Left lobe of liver (tissue), 2 donors: ENCODE data around the gene NUB1. TPM values are rescaled to one million over a fixed set of nuclear protein-coding genes. Genes with fewer than 3 reads are reported as not detected.

ENCODE experiments used
- ATAC-seq: fragments of 200-7000 bp; cut with Tn5 transposase; one replicate; pipeline ENCODE4 v1.9.1; 2020; ENCODE audit warnings: mild to moderate bottlenecking, moderate library complexity
- DNase-seq: peaks from one replicate; pipeline ENCODE4 v3.0.0-alpha.2; 2020; ENCODE audit warnings: low spot score
- total RNA-seq: library from RNA; stranded (reverse); gene quantifications from one replicate; pipeline ENCODE4 v1.2.1, GENCODE V29; 2021
- donor health status: DM: no; HTN: no; CAD: no; lungs with moderate emphysema.
- donor health status: DM: no; HTN: yes; CAD: no.

The NUB1 gene
- total RNA-seq, 1 donor from 2014 or later: 19.0 TPM

DNA sequence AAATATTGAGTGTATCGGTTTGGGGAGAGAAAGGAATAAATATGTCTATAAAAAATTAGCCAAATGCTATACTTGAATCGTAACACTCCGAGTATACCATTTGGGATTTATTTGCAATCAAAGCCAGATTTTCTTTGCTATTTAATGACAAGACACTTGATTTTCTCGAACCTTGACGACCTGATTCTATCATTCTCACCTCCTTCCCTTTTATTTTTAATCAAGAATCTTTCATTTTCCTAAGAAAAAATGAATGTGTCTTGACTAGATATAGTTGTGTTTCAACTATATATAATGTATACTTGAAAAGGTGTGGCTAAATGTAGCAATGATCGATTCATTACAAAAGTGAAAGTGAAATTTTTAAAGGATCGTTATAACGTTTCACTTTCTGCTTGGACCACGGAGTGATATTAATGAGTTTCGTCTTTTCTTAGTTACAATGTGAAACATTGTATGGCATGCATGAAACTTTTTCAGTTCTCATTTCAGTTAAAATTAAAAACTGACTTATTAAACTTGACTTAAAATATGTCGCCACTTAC lies 562 bp downstream of the NUB1 start:
- ATAC-seq (no peak), DNase-seq (no peak)

DNA sequence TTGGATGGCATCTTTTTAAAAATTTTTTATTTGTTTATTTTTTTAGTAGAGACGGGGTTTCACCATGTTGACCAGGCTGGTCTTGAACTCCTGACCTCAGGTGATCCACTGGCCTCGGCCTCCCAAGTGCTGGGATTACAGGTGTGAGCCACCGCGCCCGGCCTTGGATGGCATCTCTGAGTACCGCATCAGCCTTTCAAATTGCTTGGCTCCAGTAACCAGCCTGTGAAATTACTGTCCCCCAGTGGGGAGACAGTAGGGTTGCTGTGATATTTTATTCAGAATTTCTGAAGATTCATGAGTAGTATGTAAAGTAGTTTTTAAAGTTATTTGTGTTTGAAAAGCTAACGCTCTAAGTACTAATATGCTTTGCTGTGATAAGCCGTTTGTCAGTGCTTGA lies 1.2 kb downstream of the NUB1 start:
- DNase-seq (no peak), ATAC-seq (no peak)

DNA sequence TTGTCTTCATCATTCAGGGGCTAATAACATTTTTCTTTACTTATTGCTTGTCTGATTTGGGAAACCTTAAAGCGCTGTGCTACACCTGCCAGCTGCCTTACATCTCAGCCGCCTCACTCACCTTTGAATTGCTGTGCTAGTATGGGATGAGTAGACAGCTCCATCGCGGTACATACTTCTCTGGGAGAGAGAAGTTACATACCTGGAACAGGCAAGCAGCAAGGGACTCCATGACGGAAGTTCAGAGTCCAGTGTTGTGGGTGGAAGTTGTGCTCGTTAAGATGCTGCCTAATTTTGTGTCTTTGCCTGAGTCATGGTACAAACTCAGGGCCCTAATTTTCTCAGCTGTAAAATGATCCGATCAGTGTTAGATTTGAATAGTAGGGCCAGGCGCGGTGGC lies 1.9 kb downstream of the NUB1 start:
- ATAC-seq (no peak), DNase-seq (no peak)

DNA sequence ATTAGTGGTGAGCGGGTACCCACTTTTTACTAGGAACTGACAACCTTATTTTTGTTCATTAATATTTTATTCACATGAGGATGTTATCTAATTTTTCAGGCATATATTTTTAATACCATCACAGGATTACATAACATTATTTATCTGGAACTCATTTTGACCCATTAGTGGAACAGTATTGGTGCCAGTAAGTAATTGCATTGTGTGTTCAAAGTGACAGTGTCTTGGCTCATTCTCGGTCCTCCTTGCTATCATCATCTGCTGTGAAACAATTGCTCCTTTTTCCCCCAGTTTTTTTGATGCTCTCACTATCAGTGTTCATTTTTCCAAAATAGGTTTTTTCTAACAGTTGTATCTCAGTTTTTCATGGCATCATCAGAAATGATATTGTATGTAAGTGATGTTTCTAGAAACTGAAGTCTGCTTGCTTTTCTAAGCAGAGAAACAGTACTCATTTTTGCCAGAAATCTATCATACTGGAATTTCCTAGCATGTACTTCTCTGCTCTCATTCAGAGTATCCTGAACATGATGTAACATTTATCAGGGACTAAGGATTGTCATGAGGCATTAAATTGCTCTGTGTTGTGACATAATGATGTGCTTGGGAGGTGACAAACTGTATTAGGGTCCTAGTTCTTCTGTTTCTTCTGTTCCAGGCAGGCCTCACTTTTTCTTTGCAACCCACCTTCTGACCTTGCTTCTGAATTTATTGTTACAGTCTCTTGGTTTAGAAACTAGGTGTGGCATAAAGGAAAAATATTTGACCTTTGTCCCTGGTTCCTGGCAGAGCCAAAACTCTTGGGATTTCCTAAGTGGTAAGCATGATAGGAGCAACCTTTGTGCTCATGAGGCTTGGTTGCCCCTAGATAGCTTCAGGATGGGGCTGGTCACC lies 4.2 kb downstream of the NUB1 start:
- DNase-seq: no peak
- ATAC-seq: no peak

DNA sequence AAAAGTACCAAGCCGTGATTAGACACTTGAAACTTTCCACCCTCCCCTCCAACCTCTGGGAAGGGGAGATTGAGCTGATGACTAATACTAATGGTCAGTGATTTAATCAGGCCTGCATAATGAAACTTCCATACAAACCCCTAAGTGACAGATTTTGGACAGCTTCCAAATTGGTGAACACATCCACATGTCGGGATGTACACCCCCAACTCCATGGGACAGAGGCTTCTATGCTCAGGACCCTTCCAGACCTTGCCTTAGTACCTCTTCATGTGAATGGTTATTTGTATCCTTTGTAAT lies 4.8 kb downstream of the NUB1 start:
- ATAC-seq (no peak), DNase-seq (no peak)

DNA sequence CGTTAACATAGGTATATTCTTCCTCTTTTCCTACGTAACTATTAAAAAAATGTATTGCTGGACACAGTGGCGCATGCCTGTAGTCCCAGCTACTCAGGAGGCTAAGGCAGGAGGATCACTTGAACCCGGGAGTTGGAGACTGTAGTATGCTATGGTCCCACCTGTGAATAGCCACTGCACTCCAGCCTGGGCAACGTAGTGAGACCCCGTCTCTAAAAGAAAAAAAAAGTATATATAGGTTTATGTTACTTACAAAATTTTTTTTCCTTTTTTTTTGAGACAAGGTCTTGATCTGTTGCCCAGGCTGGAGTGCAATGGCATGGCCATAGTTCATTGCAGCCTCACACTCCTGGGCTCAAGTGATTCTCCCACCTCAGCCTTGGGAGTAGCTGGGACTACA lies 5.6 kb downstream of the NUB1 start:
- DNase-seq (no peak), ATAC-seq (no peak)

DNA sequence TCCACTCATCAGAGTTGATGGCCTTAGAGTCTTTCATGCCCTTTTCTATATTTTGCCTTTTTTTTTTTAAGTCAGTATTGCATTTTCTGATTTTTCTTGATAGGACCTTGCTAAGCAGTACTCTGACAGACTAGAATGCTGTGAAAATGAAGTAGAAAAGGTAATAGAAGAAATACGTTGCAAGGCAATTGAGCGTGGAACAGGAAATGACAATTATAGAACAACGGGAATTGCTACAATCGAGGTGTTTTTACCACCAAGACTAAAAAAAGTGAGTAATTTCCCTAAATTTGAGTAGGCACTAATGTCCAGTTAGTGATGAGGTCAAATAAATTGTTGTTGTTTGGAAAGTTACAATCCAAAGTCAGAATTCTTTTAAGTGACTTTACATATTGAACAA lies 7.4 kb downstream of the NUB1 start:
- ATAC-seq (no peak), DNase-seq (no peak)

DNA sequence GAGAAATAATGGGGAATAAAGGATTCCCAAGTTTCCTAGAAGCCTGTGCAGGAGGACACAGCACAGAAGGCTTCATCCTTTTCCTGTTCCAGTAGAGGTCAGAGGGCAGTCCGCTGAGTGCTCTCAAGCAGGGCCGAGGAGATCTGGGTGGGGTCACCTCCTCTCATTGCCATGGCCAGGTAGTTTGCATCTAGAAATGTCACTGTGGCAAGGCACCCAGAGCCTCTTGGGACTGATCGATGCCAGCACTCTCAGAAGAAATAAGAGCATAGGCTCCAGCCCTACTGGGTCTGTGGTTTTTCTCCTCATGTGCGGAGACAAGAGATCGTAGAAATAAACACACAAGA lies 7.9 kb downstream of the NUB1 start:
- DNase-seq (peak; percentile 50), ATAC-seq (peak; percentile 47)

DNA sequence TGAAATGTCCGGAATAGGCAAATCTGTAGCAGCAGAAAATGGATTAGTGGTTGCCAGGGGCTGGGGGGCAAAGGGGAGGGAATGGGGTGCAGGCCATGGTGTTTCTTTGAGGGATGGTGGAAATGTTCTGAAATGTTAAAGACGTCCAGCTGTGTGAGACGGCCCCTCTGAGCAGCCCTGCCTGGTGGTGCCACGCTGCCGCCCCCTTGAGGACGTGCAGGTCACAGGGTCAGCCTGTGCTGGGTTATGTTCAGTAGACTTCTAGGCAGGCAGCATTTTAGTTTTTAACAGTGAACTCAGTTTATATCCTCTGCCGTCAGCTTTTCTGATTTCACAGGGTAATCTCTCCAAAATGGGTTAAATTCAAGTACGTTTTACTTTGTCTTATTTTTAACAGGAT lies 9.4 kb downstream of the NUB1 start:
- ATAC-seq (no peak), DNase-seq (no peak)

DNA sequence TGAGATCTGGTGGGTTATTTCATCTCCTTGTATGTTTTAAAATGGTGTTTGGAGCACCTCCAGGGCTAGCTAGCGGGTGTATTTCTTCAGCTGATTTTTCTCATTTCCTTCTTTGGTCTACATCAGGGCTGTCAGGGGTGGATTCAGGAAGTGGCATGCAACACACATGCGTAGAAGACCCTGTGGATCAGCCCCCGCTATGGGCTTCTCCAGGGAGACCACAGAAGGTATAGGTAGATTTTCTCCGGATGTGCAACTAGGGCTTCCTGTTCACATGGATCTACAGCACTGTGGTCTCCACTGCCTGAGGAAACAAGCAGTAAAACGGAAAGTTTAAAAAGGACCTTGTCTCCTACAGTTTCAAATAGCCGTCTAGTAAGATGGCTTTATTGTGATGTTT lies 10.4 kb downstream of the NUB1 start:
- DNase-seq: no peak
- no peak for ATAC-seq

DNA sequence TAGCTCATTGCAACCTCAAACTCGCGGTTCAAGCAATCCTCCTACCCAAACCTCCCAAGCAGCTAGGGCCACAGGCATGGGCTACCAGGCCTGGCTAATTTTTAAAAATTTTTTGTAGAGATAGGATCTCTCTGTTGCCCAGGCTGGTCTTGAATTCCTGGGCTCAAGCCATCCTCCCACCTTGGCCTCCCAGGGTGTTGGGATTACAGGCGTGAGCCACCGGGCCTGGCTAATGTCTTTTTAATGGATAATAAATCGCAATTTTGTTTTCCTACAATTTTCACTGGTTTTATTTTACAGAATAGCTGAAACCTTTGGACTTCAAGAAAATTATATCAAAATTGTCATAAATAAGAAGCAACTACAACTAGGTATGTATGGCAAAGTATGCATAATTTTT lies 10.9 kb downstream of the NUB1 start:
- no peak for ATAC-seq
- no peak for DNase-seq

DNA sequence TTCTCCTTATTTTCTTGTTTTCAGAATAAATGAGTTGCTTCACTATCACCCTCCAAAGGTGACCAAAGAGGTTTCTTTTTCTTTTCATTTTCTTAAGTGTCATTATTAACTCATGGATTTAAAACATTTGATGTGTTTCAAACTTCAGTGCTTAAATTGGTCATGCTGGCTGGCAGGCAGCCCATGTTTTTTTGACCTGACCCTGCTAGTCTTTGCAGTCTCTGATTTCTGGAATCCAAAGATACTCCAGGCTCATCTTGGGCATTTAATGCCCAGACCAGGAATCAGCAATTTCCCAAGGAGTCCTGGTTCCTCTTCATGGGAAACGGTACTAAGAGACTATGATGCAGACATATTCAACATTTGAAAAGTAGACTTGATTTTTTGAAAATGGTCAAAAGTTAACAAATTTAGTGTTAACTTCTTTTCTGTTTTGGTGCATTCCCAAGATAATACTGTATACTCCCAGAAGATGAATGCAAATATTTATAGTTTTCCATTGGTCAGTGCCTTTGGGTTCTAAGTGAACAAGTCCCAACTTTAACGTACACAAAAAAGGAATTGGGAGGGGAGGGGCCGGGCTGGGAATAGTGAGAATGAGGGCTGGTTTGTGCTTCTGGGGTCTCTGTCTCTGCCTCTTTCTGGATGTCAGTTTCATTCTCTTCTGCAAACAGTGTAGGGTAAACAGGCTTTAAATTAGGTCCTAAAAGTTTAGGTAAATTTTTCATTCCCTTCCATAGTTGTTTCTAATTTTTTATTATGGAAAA lies 19.8 kb downstream of the NUB1 start:
- DNase-seq (no peak), ATAC-seq (peak; percentile 36)

DNA sequence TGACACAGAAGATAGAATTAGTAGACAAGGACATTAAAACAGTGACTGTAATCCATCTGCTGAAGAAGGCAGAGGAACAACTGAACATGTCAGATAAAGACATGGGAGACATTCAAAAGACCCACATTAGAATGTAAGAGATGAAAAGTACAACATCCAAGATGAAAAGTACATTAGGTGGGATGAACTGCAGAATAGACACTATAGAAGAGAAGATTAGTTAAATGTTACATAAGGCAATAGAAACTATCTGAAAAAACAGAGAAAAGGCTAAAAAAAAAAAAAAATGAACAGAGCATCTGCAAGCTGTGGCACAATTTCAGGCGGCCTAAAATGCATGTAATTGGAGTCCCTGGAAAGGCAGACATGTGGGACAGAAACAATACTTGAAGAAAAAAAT lies 21.6 kb downstream of the NUB1 start:
- DNase-seq: no peak
- ATAC-seq: no peak

DNA sequence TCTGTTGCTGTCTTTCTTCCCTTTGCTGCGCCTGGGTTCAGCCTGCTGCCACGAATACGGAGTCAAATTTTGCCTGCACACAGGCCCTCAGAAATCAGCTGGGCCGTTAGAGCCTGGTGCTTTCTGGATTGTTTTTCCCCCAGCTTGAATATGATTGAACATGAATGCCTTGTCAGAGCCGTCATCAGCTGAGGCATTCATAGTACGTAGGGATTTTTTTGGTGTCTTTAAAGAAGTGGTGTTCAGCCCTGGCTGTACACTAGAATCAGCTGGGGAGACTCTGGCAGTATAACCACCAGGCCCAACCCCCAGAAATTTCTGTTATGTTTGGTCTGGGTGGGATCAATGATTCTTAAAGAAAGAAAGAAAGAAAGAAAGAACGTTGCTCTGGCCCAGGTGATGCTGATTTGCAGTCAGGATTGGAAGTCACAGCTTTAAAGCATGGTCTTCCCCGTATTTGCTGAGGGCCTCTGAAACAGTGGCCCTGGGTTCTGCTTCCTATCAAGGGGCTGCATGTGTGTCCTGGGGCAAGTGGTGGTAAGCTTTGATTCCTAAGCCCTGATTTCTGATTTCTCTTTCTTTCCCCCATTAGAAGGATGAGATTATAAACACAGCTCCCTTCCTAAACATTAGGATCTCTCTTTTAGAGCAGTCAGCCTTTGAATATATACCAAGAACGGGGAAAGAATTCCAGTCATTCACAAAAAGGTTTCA lies 24.7 kb downstream of the NUB1 start:
- DNase-seq: no peak
- ATAC-seq: no peak

DNA sequence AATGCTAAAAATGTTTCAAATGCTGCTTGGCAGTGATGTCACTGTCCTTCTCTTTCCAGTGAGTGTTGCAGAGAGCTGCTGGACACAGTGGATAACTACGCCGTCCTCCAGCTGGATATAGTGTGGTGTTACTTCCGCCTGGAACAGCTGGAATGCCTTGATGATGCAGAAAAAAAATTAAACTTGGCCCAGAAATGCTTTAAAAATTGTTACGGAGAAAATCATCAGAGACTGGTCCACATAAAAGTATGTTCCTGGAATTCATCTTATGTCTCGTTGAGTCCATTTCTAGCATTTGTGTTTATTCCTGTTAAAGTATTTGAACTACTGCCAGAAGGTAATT lies 25.2 kb downstream of the NUB1 start:
- DNase-seq: no peak
- no peak for ATAC-seq

DNA sequence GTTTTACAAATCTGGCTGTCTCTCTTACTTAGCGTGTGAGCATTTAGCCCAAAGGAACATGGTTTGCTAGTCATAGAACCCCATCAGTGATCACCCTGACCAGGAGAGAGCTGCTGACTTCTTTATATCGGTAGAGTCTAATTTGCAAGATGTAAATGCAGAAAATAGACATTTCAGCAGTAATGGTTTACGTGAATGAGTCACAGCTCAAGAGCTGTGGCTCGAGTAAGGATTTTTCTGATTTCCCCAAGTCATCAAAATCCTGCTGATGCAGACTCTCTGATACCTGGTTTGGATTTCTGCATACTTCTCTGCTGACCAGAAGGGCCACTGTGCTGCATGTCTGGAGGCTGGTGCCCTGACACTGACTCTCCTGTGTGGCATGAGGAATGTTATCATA lies 25.7 kb downstream of the NUB1 start:
- ATAC-seq (no peak), DNase-seq (no peak)

DNA sequence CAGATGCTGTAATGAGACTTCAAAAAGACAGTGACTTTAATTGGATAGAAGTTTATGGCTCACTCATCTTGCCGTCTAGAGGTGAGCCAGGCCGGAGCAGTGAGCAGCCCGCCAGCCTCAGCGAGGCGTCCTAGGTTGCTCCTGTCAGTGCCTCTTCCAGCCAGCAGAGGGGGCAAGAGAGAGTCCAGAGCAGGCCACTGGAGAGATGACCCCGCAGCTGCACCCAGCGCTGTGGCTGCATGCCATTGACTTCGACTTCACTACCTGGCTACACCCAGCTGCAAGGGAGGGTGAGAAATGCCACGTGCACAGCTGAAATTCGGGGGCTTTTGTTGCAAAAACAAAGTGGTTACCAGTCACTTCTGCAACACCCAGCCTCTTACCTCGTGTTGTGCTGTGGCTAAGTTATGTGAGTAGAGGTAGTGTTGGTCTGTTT lies 26.5 kb downstream of the NUB1 start:
- peak; percentile 91 for DNase-seq

DNA sequence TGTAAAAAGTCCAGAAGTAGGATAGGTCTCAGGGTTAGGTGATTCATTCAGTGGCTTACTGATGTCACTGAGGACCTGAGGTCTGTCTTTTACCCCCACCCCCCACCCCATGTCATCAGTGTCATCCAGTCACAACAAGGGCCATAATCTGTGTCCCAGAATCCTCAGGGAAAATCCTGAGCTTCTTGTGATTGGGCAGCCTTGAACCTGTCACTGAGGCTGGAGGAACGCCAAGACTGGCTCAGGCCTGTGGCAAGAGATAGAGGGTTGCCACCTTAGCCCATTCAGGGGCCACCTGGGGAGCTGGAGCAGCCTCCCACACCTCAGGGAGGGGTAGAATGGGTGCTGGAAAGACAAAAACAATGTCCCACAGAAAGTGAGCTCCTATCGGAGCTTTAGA lies 29.7 kb downstream of the NUB1 start:
- DNase-seq: no peak

More for the DNA sequence above, 26.5 kb downstream of the NUB1 start:
- ATAC-seq: peak; percentile 100

DNA sequence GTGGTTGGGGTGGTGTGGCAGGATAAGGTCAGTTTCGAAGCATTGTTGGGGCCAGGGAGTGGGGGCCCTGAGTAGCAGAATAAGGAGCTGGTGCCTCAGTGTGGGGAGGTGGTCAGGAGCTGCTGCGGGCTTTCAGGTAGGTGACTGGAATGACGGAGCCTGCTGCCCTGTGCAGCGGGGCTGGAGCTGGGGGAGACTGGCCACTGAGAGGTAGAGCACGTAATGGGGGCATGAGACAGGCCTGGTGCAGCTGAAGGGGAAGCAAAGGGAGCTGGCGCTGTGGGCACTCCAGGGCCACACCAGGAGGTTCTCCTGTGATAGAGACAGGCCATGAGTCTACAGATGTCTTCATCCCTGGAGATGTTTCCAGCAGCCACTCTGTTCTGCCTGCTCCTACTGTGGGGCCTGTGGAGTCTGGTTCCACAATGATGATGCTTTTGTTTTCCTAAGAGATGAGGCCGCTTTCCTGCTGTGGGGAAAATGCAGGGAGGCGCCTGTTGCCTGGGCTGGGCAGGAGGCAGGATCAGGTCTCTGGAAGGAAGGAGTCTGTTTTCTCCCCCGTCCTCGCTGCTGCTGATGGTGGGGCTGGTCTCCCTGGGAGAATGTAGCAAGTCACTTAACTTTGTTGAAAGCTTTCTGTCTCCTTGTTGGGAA lies 31.1 kb downstream of the NUB1 start:
- DNase-seq (no peak), ATAC-seq (no peak)

More for the DNA sequence above, 29.7 kb downstream of the NUB1 start:
- no peak for ATAC-seq

DNA sequence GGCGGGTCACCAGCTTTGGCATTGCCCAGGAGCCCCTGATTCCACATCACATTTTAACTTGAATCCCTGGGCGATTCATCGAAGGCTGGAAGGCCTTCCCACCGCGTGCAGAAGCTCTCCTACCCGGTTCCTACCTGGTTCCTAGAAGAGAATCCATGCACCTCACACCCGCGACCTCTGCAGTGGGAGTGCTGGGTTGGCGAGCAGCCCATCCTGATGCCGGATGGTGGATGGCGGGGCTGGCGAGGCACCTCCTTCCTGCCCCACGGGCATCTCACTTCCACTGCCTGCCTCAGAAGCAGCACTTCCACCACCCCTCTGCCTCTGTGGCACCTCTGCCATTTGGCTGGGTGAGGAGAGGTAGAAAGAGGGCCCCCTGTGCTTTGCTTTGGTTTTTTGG lies 32.0 kb downstream of the NUB1 start:
- DNase-seq: no peak
- no peak for ATAC-seq

DNA sequence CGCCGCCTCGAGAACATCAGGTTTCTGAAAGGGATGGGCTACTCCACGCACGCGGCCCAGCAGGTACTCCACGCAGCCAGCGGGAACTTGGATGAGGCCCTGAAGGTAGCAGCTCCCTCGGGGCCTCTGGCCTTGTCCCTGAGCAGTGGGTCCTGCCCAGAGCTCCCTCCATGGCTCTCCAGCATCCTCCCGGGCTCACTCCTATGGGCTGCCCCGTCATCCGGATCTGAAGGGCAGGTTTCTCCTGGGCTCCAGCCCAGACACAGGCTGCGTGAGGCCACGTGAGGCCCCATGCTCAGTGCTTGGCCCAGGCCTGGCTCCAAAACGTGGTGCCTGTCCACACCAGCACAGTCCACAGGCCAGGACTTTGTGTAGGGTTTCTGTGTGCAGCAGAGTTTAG lies 32.5 kb downstream of the NUB1 start:
- DNase-seq (no peak), ATAC-seq (no peak)
